Ishikawa (cell line): Measurements from ENCODE around the gene SGCD.

Experiments used
- CEBPB ChIP-seq: IDR thresholded peaks from 2 replicates; pipeline ENCODE4 v1.6.1; 2012
- MAX ChIP-seq: IDR thresholded peaks from 2 replicates; pipeline ENCODE4 v1.6.1; 2012
- RAD21 ChIP-seq: IDR thresholded peaks from 2 replicates; pipeline ENCODE4 v1.6.1; 2012; ENCODE audit warnings: low read depth
- YY1 ChIP-seq: IDR thresholded peaks from 2 replicates; pipeline ENCODE4 v1.6.1; 2012; ENCODE audit warnings: low read depth

- no peak for TF ChIP-seq MAX
- TF ChIP-seq RAD21 = no peak
- TF ChIP-seq CEBPB = no peak
- no peak for TF ChIP-seq YY1
Observed at GRCh38 chr5:156431956-156432829, 105.2 kb downstream of the SGCD start.
